GM18520 (cell line): ENCODE measurements around the gene INO80.

Experiments used
- ATAC-seq: cut with Tn5 transposase; IDR thresholded peaks from one replicate; pipeline ENCODE4 v1.9.1; 2021; ENCODE audit not compliant: unreplicated experiment

Gene INO80

DNA sequence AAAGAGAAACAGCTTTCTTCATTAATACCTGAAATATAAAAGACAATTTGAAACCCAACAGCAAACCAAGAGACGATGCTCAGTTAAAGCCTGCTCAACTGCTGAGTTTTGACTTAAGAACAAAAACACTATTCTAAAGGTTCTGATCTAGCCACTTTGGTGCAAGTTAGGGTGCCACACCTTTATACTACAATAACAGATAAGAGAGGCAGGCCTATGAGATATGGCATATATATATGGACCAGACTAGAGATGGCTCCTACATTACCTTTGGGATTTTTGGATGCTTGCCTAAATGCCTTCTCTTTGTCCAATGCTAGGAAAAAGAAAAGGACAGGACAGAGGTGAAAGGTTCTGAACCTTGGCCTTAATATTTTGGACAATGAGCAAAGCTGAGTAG is 68.6 kb downstream of the INO80 start:
- ATAC-seq, result no peak

DNA sequence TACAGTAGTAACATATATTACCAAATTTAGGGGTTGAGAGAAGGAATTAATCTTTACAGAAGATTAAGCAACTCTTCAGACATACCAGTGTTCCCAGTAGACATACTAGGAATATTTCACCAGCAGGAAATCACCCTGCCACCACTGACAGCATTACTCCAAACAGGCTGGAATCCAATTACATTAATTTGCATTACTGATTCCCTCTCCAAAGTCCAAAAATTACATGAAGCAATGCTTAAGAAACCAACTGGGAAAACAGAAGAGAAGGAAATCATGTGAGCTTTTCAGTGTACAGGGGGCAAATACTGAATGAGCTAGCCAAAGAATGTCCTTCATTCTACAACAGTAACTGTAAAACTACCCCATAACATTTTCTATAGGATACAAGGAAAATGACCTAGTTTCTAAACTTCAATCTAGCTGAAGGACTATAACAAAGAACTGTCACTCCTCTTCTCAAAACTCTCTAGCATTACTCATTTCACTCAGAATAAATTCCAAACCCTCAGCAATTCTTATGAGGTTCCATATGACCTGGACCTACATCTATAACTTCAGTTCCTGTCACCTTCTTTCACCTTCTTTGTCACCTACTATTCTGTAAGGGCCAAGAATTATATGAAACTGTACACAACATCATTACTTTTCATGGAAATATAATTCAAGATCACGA is 72.7 kb downstream of the INO80 start:
- no peak for ATAC-seq

DNA sequence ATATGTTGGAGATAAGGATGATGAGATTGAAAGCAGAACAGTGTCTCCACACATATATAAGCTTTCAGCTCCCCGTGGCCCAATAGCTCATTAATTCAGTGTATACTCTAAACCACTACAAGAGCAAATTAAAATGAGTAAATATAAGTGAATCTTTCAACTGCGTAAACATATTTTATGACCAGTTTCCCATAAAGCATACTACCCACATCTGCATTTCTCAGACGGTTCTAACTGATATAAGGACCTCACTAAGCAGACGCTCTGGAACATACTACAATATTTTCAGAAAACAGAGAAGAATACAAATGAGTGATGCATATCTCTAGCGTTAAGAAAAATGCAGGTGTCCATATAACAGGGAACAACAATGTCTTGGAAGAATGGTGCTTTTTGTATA is 73.2 kb downstream of the INO80 start:
- ATAC-seq, result no peak

DNA sequence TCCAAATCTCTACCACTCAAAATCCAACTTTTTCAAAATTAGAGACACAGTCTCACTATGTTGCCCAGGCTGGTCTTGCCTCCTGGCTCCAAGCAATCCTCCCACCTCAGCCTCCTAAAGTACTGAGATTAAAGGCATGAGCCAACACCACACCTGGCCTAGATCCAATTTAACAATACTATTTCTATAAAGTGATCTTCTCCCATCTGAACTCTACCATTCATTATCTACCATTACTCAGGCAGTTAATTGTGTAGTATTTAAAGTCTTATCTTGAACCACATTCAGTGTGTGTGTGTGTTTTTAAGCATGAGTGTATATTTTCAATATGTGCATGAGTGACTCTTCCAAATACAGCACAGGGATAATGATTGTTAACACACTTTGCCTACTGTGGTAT is 77.0 kb downstream of the INO80 start:
- ATAC-seq, result no peak

DNA sequence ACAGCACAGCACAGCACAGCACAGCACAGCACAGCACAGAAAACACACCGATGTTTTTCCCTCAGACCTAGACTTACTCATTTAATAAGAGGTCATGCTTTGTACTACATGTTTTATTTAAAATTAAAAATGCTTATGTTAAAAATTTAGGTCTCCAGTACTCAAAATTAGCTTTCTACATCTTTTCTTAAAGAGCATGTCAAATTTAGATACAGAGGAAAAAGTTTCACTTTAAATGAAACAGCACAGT is 84.1 kb downstream of the INO80 start:
- no peak for ATAC-seq

DNA sequence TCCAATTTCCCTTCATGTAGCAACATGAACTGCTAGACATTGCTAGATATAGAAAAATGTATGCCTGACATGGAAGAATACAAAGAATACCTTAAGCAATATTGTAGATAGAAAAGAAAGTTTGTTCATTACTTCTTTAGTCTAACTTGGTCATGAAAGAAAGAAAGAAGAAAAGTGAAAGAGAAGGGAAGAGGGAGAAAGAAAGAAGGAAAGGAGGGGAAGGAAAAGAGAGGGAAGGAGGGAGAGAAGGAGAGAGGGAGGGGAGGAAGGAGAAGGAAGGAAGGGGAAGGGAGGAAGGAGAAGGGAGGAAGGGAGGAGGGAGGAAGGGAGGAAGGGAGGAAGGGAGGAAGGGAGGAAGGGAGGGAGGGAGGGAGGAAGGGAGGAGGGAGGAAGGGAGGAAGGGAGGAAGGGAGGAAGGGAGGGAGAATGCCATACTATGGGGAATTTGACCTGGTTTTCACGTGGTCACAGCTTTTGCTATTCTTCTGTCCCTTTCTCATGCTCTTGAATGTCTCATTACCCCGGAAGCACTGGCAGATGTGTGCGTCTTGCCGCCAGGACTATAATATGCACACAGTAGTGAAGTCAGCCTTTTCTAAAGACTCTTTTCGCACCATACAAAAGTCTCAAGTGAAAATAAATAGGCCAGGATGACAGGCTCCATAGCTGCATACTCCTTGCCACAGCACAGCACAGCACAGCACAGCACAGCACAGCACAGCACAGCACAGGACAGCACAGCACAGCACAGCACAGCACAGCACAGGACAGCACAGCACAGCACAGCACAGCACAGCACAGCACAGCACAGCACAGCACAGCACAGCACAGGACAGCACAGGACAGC is 84.6 kb downstream of the INO80 start:
- no peak for ATAC-seq

DNA sequence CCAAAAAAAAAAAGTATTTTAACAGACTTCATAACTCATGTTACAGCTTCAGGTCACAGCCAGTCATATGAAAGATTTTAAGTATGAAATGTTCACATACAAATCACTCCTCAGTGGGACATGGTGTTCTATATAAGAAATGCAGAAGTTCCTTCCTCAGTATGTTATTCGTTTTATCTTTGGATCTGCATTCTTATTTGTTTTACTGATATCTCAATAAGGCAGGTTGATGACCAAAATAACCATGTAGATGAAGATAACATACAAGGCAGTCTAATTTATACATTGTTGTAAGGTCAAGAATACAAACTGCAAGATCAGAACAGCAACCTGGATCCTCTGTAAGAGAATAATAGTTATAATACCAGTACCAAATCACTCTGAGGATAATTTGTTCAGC is 87.2 kb downstream of the INO80 start:
- ATAC-seq, result no peak

DNA sequence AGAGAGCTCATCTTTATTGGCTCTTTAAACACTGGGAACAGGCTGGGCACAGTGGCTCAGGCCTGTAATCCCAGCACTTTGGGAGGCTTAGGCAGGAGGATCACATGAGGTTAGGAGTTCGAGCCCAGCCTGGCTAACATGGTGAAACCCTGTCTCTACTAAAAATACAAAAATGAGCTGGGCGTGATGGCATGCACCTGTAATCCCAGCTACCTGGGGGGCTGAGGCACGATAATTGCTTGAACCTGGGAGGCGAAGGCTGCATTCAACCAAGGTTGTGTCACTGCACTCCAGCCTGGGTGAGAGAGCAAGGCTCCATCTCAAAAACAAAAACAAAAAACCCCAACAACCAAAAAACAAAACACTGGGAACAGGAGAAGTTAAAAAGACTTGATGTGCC is 90.7 kb downstream of the INO80 start:
- ATAC-seq, result no peak

DNA sequence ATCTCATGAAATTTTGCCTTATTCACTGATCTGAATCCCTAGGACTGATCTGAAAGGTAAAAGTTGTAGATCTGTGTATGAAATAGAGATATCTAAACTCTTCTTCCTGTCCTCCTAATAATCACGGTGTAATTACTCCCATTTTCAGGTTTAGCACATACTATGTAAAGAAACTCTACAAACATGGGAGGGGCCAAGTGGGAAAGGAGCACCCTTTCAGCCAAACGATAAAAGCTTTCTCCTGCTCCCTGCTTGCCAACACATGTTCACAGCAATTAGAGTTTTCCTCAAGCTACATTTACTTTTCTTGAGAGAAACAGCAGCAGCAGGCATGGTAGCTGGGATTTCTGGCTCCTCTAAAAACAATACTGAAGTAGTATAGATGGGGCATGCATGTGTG is 91.2 kb downstream of the INO80 start:
- no peak for ATAC-seq

DNA sequence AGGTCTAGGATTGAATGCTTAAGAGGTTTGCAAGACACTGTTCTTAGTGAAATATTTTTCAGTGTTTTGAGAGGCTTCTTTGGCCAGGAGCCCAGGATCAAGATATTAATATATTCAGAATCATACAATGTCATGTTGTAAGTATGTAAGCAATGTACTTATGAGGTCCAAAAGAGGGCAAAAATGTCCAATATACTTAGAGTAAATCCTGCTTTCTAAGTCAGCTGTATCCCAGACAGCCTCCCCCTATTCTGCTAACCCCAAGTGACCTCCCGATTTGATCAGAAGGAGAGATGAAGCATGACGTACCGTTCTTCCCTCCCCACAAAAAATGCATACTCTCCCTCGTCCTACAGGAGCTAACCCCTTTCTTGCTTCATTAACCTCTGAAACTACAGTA is 91.9 kb downstream of the INO80 start:
- ATAC-seq, result no peak

DNA sequence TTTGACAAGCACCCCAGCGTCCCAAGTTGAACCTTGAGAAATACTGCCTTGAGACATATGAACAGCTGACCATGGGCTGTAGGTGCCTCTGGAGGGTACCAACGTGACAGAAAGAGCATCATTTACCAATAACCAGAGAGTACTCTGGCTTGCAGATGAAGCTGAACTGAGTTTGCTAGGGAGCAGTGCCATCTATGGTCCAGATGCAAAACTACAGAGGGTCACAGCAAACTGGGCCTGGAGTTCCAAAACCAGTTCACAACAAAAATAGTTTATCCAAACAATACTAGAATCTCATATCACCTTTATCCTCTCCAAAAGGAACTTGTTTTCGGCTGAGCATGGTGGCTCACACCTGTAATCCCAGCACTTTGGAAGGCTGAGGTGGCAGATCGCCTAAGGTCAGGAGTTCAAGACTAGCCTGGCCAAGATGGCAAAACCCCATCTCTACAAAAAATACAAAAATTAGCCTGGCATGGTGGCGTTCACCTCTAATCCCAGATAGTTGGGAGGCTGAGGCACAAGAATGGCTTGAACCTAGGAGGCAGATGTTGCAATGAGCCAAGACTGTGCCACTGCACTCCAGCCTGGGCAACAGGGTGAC is 93.5 kb downstream of the INO80 start:
- no peak for ATAC-seq

DNA sequence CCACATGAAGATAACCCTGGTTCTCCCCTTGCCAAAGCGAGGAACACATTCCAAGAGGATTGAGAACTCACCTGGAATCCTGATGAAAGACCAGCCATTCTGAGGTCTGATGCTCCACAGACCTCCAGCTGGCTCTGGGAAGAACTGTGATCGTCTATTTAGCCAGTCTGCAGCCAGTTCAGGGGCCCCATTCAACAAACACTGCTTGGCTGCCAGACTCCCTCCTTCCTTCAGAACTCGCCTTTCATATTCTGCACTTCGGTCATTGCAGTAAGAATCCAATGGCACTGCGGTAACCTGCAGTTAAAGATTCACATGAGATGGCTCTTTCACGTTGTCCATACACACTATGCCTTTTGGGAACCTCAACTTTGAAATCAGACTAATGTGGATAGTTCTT is 95.3 kb downstream of the INO80 start:
- no peak for ATAC-seq

DNA sequence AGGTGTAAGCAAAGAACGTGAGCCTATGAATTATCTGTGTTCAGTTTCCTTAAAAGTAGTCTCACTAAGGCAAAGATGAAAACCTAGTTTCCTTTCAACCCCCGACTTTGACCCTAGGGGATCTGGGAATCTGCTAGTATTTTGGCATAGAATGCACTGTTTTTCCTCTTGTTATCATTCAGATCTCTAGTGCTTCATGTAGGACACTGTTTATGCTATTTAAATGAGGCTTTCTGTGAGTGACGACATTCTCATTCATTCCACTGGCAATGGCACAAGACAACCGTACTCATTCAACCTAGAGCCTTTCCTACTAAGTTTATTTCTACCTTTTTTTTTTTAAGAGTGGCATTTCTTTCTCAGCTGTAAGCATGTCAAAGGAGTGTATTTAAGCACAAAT is 95.8 kb downstream of the INO80 start:
- ATAC-seq, result no peak

DNA sequence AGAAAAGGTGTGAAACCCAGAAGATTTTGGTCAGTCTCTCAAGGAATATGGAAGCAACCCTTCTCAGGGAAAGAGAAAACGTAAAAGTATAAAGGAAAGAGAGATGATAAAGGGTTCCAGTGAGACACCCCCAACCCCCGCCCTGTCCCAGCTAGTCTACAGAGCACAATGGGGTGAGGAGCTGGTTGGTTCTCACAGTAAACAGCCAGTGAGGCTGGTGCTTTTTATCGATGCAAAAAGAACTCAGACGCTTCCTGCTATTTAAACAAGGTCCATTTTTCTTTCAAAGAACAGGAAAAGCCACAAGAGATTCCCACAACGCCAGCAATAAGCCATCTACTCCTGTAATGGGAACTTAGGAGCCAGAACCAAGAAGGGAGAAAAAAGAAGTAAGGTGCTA is 96.9 kb downstream of the INO80 start:
- ATAC-seq, result no peak

DNA sequence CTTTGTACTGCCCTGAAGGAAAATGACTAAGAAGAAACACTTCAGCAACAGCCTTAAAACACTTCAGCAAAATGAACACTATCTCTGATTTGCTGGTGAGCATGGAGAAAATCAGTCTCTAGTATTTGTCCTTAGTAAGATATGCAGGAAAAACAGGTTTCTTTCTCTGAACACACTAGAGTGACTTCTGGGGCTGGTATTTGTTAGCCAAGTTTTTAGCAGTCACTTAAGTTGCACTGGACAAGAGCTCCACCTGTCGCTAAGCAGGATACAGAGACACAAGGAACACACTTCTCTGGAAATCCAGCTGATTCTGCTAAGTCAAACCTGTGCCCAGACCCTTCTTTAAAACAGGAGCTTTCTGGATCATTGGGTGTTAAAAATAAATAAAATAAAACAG is 97.5 kb downstream of the INO80 start:
- ATAC-seq, result no peak

DNA sequence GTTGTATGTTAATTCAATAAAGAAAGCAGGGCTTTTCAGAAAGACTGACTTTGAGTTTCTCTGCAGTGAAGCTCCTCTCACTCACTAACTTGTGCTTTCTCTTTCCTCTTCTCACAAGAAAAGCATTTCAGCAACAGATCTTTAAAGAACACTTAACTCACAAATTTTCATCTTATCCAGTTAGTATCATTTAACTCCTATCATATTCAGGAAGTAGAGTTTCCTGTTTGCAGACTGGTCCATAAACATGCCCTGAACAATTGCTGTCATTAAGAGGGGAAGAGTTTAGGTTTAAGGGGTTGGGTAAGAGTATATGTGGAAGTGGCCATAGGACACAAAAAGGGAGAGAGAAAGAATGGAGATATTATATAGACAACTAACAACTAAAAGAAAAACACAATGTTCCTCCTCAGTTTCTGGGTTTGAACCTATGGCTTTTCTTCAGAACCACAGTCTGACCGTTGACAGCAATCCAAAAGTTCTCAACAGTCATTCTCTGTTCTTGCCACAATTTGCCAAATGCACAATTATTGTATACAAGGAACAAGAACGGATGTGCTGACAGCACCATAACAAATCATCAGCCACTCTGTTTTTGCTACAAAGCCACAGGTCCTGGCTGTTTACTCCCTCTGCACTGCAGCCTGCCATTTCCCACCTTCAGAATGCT is 98.9 kb downstream of the INO80 start:
- ATAC-seq, result no peak

DNA sequence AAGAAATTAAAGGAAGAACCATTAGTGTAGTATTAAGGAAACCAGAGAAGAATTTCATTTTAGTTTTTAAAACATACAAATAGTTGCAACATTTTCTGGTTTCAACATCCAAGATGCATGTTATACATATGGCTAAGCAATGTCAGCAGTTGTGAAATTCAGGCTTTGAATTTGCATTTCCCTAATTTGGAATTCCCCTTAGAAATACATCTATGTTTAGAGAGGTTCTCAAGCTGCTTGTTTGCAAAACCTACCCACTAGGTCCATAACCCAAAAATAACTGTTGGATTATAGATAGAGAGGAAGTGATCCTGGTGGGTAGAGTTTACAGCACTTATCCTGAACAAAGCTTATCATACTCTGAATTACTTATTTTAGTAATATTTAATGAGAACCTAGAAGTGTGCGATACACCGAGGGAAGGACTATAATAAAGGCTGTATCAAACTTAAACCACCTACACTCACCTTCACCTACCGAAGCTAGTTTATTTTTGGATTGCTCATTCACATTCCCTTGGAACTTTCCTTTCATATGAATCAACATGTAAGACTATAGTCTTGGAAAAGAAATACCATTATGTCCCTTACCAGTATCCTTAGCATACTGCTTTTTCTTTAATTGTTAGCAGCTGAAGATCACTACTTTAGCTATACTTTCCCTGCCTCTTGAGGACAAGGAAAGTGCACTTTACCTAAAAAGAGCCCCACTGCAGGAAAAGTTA is 102.2 kb downstream of the INO80 start:
- ATAC-seq, result no peak

DNA sequence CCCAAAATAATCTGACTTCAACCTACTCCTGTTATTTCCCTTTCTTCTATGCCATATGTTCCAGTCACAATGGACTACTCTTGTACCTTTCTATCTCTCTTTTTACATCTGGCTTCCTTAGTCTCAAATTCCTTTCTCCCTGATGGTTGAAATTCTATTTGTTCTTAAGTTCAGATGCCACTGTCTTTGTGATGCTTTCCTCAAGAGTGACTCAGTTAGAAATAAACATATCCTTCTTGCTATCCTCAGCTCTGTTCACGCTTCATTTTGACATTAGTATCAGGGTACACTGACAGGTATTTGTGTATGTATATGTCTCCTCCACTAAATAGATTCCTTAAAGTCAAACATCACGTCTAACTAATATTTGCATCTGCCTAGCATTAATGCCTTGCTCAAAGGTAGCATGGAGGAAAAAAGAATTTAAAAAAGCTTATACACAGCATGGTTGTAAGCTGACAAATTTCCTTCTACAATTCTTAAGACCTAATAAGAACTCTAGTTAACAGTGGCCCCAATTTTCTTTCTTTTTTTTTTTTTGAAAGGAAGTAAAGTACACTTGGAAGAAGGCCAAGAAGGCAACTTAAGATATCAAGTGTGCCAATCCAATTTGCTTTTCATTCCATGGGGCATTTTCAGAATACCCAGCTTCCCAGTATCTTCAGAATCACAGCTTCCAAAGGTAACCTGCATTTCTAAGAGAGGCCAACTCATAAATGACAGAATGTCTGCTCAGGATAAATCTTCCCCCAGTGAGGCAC is 104.8 kb downstream of the INO80 start:
- no peak for ATAC-seq

DNA sequence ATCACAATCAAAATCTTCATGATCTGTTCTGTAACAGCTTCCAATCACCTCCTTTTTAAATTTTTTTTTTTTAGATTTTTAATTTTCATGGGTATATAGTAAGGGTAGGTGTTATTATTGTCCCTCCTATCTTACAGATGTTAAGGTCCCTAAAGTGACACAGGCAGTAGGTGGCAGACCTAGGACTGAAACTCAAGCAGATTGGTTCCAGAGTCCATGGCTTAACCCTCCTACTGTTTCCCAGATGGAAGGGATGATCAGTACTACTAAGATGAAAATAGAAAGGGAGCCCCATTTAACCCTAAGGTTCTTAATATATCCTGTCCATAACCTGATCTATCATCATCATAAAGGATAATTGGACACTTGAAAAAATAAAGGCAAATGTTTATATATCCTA is 105.7 kb downstream of the INO80 start:
- ATAC-seq, result no peak

DNA sequence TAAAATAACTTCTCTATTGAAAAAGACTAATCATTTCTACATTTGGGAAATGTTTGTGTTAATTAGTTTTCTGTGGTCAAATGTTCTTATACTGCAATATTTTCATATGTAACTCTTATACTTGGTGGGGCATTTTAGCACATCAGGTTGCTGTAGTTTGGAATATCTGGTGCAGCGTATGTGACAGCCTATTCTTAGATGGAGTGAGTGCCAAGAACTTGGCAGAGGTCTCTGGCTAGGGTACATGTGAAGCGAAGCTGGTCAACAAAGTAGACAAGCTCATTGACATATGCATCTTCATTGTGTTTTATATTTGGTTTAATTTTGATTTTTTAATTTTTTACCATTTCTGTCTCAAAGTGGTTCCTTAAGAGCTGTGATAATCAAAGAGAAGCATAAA is 109.6 kb downstream of the INO80 start:
- no peak for ATAC-seq

DNA sequence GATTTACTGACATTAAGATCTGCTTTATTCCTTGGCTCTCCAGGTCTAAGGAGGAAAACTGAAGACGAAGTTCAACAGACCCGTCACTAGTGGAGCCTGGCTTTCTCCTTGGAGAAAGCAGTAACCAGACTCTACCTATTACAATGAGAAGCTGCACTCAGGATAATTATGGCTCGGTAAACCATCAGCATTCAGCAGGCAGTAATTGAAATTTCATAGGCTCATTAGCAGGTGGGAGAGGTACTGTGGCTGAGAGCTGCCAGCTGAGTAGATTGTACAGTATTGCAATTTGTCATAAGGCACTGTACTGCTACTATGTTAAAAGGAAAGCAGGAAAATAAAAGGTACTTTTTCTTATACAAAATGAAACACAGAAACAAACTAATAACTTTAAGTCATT is 111.6 kb downstream of the INO80 start:
- ATAC-seq, result no peak
